ENCODE results near the gene NEK1.

- TF ChIP-seq CTCF (IDR thresholded peaks at IDR 0.05) (no peak), EP300 (IDR thresholded peaks at IDR 0.05) (no peak)
These were observed 121.2 kb downstream of the NEK1 start for GRCh38 chr4:169491211-169491610.
